ENCODE measurements around the gene IMPA2.

The IMPA2 gene

DNA sequence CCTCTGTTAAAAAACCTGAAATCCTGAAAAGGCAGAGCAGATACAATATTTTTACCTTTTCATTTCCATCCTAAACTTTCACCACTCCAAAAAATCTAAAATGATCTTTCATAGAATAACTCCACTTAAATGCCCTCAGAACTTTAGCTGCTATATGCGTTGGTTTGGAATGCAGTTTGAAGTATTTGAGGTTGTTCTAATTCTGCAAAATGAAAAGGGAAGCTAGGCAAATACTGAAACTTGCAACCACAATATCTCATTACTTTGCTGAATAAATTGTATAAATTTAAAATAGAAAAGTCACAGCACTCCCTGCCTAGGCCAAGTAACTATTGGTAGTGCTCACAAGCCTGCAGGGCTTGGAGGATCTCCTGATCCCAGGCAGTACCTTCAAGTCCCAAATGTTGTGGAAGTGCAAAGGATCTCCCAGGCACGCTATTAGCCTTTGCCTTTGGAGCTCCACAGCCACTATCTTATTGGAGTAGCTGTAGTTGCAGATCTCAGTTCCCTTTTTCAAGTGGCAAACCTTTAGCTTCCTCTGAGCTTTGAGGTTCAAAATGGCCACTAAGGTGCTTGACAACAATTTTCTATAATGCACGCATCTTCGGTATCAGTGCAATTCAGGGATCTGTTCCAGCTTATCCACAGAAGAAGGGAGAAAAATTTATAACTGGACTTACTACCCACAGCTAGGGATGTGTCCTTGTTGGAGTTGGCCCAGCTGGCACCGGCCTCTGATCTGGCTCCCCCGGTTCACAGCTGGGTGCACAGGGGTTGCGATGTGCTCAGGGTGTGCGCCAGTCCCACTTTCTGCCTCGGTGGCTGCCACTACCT is 68.9 kb downstream of the IMPA2 start:
- ATAC-seq (no peak), DNase-seq (ENCODE audit: low spot score in 2 of 2) (no peak)

GRCh38 chr18:12052866-12053265 is 71.6 kb downstream of the IMPA2 start:
- Mint-ChIP-seq H3K4me1 (peaks cover 13% of the 10 kb centered on the region), H3K9me3 (no peaks in the 10 kb centered on the region), H3K36me3 (no peaks in the 10 kb centered on the region), H3K4me3 (no peak overlapping the region), H3K27ac (no peak overlapping the region)
- ATAC-seq (no peak), DNase-seq (ENCODE audit: low spot score in 2 of 2) (no peak)

More for the DNA sequence above, 68.9 kb downstream of the IMPA2 start:
- no peak overlapping the region for H3K4me3 Mint-ChIP-seq
- H3K9me3 Mint-ChIP-seq: no peaks in the 10 kb centered on the region
- H3K36me3 Mint-ChIP-seq: no peaks in the 10 kb centered on the region
- H3K4me1 Mint-ChIP-seq: peaks cover 13% of the 10 kb centered on the region
- no peak overlapping the region for H3K27ac Mint-ChIP-seq

GRCh38 chr18:12053289-12053688 is 72.0 kb downstream of the IMPA2 start:
- no peaks in the 10 kb centered on the region for H3K36me3 Mint-ChIP-seq
- DNase-seq (ENCODE audit: low spot score in 2 of 2): no peak
- H3K27ac Mint-ChIP-seq: no peak overlapping the region
- peaks cover 13% of the 10 kb centered on the region for H3K4me1 Mint-ChIP-seq
- H3K4me3 Mint-ChIP-seq: no peak overlapping the region
- no peak for ATAC-seq
- no peaks in the 10 kb centered on the region for H3K9me3 Mint-ChIP-seq

- no peaks in the 10 kb centered on the region for H3K9me3 Mint-ChIP-seq
- peak; percentile 17 for ATAC-seq
- no peaks in the 10 kb centered on the region for H3K36me3 Mint-ChIP-seq
- H3K4me3 Mint-ChIP-seq: no peak overlapping the region
- H3K27ac Mint-ChIP-seq: no peak overlapping the region
- DNase-seq (ENCODE audit: low spot score in 2 of 2): no peak
- no peaks in the 10 kb centered on the region for H3K4me1 Mint-ChIP-seq
Measured at GRCh38 chr18:12056034-12056883, 75.0 kb downstream of the IMPA2 start.

DNA sequence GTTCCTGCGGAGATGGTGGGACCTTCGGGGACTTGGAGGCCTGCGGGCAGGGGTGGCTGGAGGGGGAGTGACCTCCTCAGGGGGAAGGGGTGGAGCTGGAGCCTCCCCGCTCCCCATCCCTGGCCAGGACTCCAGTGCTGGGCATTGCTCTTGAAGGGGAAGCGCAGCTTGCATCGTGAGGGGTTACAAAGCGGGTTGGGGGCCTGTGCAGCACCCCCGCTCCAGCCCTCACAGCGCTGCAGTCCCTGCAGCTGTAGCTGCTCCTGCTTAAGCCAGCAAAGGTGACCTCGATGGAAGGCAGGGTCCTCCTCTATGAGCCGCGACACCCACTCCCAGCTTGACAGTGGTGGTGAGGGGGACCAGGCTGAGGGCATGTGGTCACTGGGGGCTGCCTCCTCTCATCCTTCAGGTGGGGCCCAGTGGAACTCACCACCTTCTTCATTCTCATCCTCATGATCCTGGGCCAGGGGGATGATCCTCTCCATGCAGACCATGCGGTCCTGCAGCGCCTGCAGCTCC is 75.6 kb downstream of the IMPA2 start:
- Mint-ChIP-seq H3K36me3 (no peaks in the 10 kb centered on the region), H3K9me3 (no peaks in the 10 kb centered on the region), H3K27ac (no peak overlapping the region), H3K4me3 (no peak overlapping the region), H3K4me1 (no peaks in the 10 kb centered on the region)
- ATAC-seq (peak; percentile 14), DNase-seq (ENCODE audit: low spot score in 2 of 2) (no peak)

- no peaks in the 10 kb centered on the region for H3K36me3 Mint-ChIP-seq
- no peak overlapping the region for H3K4me3 Mint-ChIP-seq
- ATAC-seq (no peak), DNase-seq (ENCODE audit: low spot score in 2 of 2) (no peak)
- no peaks in the 10 kb centered on the region for H3K9me3 Mint-ChIP-seq
- H3K4me1 Mint-ChIP-seq: no peaks in the 10 kb centered on the region
- no peak overlapping the region for H3K27ac Mint-ChIP-seq
Measured at GRCh38 chr18:12057419-12058039, 76.2 kb downstream of the IMPA2 start.

- ATAC-seq: no peak
- Mint-ChIP-seq H3K36me3 (no peaks in the 10 kb centered on the region), H3K9me3 (no peaks in the 10 kb centered on the region), H3K4me3 (no peak overlapping the region), H3K27ac (no peak overlapping the region), H3K4me1 (no peaks in the 10 kb centered on the region)
- DNase-seq (ENCODE audit: low spot score in 2 of 2): no peak
Measured at GRCh38 chr18:12059334-12060181, 78.3 kb downstream of the IMPA2 start.

- Mint-ChIP-seq H3K36me3 (no peaks in the 10 kb centered on the region), H3K4me3 (no peak overlapping the region), H3K4me1 (no peaks in the 10 kb centered on the region), H3K9me3 (no peaks in the 10 kb centered on the region), H3K27ac (no peak overlapping the region)
- DNase-seq (ENCODE audit: low spot score in 2 of 2) (no peak), ATAC-seq (no peak)
Measured at GRCh38 chr18:12060182-12060870, 79.0 kb downstream of the IMPA2 start.

GRCh38 chr18:12061685-12062084 is 80.4 kb downstream of the IMPA2 start:
- H3K4me3 Mint-ChIP-seq: no peak overlapping the region
- ATAC-seq: no peak
- no peak for DNase-seq (ENCODE audit: low spot score in 2 of 2)
- H3K9me3 Mint-ChIP-seq: no peaks in the 10 kb centered on the region
- no peak overlapping the region for H3K27ac Mint-ChIP-seq
- no peaks in the 10 kb centered on the region for H3K4me1 Mint-ChIP-seq
- no peaks in the 10 kb centered on the region for H3K36me3 Mint-ChIP-seq

GRCh38 chr18:12062974-12063373 is 81.7 kb downstream of the IMPA2 start:
- DNase-seq (ENCODE audit: low spot score in 2 of 2): no peak
- H3K36me3 Mint-ChIP-seq: no peaks in the 10 kb centered on the region
- H3K4me1 Mint-ChIP-seq: no peaks in the 10 kb centered on the region
- no peak overlapping the region for H3K27ac Mint-ChIP-seq
- ATAC-seq: no peak
- H3K4me3 Mint-ChIP-seq: no peak overlapping the region
- H3K9me3 Mint-ChIP-seq: no peaks in the 10 kb centered on the region

DNA sequence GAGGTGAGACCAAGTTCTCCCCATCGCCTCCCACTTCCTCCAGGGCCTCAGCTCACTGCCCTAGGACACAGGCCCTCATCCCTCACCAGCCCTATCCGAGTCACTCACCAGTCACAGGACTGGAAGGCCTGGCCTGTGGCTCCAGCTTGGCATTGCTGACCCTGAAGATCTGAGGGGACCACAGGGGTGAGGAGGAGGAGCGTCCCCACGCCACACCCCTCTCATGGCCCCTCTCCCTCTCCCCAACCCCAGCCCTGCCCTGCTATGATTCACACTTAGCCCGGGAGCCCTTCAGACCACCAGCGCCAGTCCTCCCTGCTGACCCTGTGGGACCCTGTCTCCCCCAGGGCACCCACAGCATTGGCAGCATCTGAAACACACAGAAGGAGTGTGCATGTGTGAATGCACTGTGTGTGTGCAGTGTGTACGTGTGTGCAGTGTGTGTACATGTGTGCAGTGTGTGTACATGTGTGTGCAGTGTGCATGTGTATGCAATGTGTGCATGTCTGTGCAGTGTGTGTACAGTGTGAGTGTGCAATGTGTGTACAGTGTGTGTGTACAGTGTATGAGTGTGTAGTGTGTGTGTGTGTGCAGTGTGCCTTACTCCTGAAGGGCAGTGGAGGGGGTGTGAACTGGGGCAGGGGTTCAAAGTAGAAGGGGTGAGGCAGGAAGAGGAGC is 82.9 kb downstream of the IMPA2 start:
- no peaks in the 10 kb centered on the region for H3K4me1 Mint-ChIP-seq
- H3K27ac Mint-ChIP-seq: no peak overlapping the region
- H3K9me3 Mint-ChIP-seq: no peaks in the 10 kb centered on the region
- H3K4me3 Mint-ChIP-seq: no peak overlapping the region
- no peaks in the 10 kb centered on the region for H3K36me3 Mint-ChIP-seq
- ATAC-seq (peak; percentile 12), DNase-seq (ENCODE audit: low spot score in 2 of 2) (no peak)

DNA sequence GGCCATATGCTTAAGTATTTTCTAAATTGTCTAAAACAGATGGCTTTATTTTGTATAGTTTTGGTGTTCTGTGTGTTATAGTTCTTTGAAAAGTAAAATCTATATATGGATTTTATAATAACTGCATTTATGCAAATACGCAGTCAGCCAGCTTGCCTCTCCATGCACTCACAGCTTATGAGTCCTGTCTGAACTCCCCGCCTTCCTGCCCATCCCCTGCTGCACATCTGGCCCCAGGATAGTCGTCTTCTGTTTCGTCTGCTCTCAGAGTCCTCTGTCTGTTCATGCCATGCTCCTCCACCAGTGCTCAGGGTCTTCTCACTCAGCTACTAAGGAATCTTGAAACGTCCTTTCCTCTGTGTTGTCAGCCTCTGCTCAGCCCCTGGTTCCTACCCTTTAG is 84.1 kb downstream of the IMPA2 start:
- no peak overlapping the region for H3K4me3 Mint-ChIP-seq
- H3K27ac Mint-ChIP-seq: no peak overlapping the region
- no peaks in the 10 kb centered on the region for H3K9me3 Mint-ChIP-seq
- no peak for ATAC-seq
- DNase-seq (ENCODE audit: low spot score in 2 of 2): no peak
- no peaks in the 10 kb centered on the region for H3K4me1 Mint-ChIP-seq
- H3K36me3 Mint-ChIP-seq: no peaks in the 10 kb centered on the region

DNA sequence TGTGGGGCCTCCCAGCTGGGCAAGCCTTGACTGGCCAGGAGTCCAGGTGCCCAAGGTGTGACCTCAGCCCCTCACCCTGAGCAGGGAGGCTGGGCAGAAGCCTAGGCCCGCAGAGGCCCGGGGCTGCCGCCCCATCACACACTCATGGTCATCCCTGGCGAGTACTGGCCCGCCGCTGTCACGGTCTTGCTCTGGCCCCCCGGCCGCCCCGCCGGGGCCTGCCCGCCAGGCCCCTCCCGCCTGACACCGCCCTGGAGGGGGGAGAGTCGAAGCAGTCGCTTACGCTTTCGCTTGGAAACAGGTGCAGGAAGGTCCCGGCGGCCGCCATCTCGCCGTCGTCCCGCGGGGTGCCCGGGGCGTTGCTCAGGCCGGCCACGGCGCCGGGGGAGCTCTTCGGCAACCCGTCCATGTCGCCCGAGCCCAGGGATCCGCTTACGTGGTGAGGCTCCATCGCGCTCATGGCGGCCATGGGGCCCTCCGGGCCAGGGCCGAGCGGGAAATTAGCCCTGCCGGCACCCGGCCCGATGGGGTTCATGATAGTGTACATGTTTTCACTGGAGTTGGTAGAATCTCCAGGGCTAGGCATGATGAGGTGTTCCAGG is 85.7 kb downstream of the IMPA2 start:
- Mint-ChIP-seq H3K4me3 (no peak overlapping the region), H3K36me3 (no peaks in the 10 kb centered on the region), H3K4me1 (no peaks in the 10 kb centered on the region), H3K9me3 (no peaks in the 10 kb centered on the region), H3K27ac (no peak overlapping the region)
- ATAC-seq (no peak), DNase-seq (ENCODE audit: low spot score in 2 of 2) (no peak)
